HCT116 (cell line): ENCODE data around the gene CNST. TPM values are rescaled to one million over a fixed set of nuclear protein-coding genes. Genes with fewer than 3 reads are reported as not detected.
"Not testable (repeated sequence)": the region's sequence is repeated elsewhere in the genome, so short reads cannot be mapped to it uniquely, and the experiment has no call there.

Source experiments
- ATAC-seq: fragments of 200-7000 bp; cut with Tn5 transposase; 2 replicates; pipeline ENCODE4 v1.9.1; 2020; ENCODE audit warnings: mild to moderate bottlenecking, moderate library complexity
- BruUV-seq: library from RNA; stranded (reverse); fragments of 400-500 nt; replicated peaks from 2 replicates; lab custom pipeline; 2021; lab: Mats Ljungman, UMichigan
- CTCF ChIA-PET: fragments of 300-600 bp; sonication (Branson Sonifier 250); formaldehyde crosslinking; loops from one replicate; lab custom pipeline; 2021; ENCODE audit warnings: antibody characterized with exemption; lab: Charles Lee
- POLR2A ChIA-PET: fragments of 300-600, 350-600 bp; sonication (Branson Sonifier 250); formaldehyde crosslinking; loops from one replicate; lab custom pipeline; 2021; ENCODE audit warnings: antibody characterized with exemption; lab: Charles Lee
- RAD21 ChIA-PET, 2 experiments: fragments of 300-600 bp; sonication (Branson Sonifier 250); formaldehyde crosslinking; loops; one replicate each; lab custom pipeline; 2023; ENCODE audit warnings: low total read pairs in 2 of 2; ENCODE audit not compliant: uncharacterized antibody in 2 of 2, unreplicated experiment in 2 of 2, low non-redundant PET in 1 of 2; lab: Charles Lee
- DNase-seq: peaks from one replicate; pipeline ENCODE4 v3.0.0-alpha.2; 2010; ENCODE audit warnings: low read depth, low spot score
- H2AFZ ChIP-seq: fragments of 200-600 bp; shearing (Covaris generic), sonication (generic); 2 replicates; pipeline ENCODE4 v1.6.1; 2017; ENCODE audit warnings: low read depth, mixed run types, mixed read lengths, antibody characterized with exemption, low read length; ENCODE audit not compliant: poor library complexity, severe bottlenecking
- H3K27ac ChIP-seq: 2 replicates; pipeline ENCODE4 v1.5.1; 2012; ENCODE audit warnings: low read depth, low read length
- H3K27me3 ChIP-seq: fragments of 200-600 bp; sonication (generic); 2 replicates; pipeline ENCODE4 v1.6.1; 2016; ENCODE audit warnings: mixed run types, low read length, mixed read lengths; ENCODE audit not compliant: insufficient read depth
- H3K36me3 ChIP-seq, 2 experiments: fragments of 200-500 bp in 1 of 2; fragments of 200-600 bp in 1 of 2; sonication (Bioruptor generic) in 1 of 2; sonication (generic) in 1 of 2; 2 replicates each; pipeline versions ENCODE4 v1.5.1 to v1.6.1; 2014 to 2016; ENCODE audit warnings: low read length in 2 of 2, inconsistent platforms in 1 of 2, mixed read lengths in 1 of 2, mixed run types in 1 of 2; ENCODE audit not compliant: insufficient read depth in 2 of 2, control insufficient read depth in 1 of 2
- H3K4me1 ChIP-seq, 2 experiments: fragments of 200-600 bp in 1 of 2; sonication (generic) in 1 of 2; 2 replicates each; pipeline versions ENCODE4 v1.5.1 to v1.6.1; 2012 to 2017; ENCODE audit warnings: low read length in 2 of 2, inconsistent platforms in 1 of 2, mild to moderate bottlenecking in 1 of 2, mixed read lengths in 1 of 2, mixed run types in 1 of 2, moderate library complexity in 1 of 2; ENCODE audit not compliant: insufficient read depth in 2 of 2, control insufficient read depth in 1 of 2
- H3K4me2 ChIP-seq: fragments of 200-600 bp; sonication (generic); 2 replicates; pipeline ENCODE4 v1.6.1; 2017; ENCODE audit warnings: mixed run types, low read length, mixed read lengths
- H3K4me3 ChIP-seq, 2 experiments: fragments of 200-600 bp in 1 of 2; sonication (generic) in 1 of 2; replicated peaks in 1 of 2; 2 replicates each; pipeline ENCODE4 v1.5.1; 2011 to 2016; ENCODE audit warnings: low read length in 2 of 2, control low read depth in 1 of 2, low read depth in 1 of 2, mild to moderate bottlenecking in 1 of 2, mixed read lengths in 1 of 2, mixed run types in 1 of 2
- H3K79me2 ChIP-seq: fragments of 200-600 bp; sonication (generic); 2 replicates; pipeline ENCODE4 v1.6.1; 2017; ENCODE audit warnings: mild to moderate bottlenecking, mixed run types, low read length, moderate library complexity, mixed read lengths; ENCODE audit not compliant: insufficient read depth
- H3K9ac ChIP-seq: fragments of 200-600 bp; sonication (generic); 2 replicates; pipeline ENCODE4 v1.6.1; 2016; ENCODE audit warnings: low read length, mixed read lengths
- H3K9me2 ChIP-seq: fragments of 200-600 bp; sonication (generic), shearing (Covaris generic); 2 replicates; pipeline ENCODE4 v1.6.1; 2017; ENCODE audit warnings: mixed run types, mild to moderate bottlenecking, moderate library complexity; ENCODE audit not compliant: insufficient read depth
- H3K9me3 ChIP-seq, 2 experiments: fragments of 200-500 bp in 1 of 2; fragments of 200-600 bp in 1 of 2; sonication (Bioruptor generic) in 1 of 2; sonication (generic) in 1 of 2; 2 replicates each; pipeline ENCODE4 v1.6.1; 2014 to 2017; ENCODE audit warnings: low read length in 2 of 2, mixed read lengths in 2 of 2, inconsistent platforms in 1 of 2, low read depth in 1 of 2, mild to moderate bottlenecking in 1 of 2, mixed run types in 1 of 2, moderate library complexity in 1 of 2; ENCODE audit not compliant: control insufficient read depth in 1 of 2, insufficient read depth in 1 of 2
- H4K20me1 ChIP-seq: fragments of 200-600 bp; sonication (generic), shearing (Covaris generic); 2 replicates; pipeline ENCODE4 v1.6.1; 2017; ENCODE audit warnings: mixed run types, mild to moderate bottlenecking, moderate library complexity; ENCODE audit not compliant: insufficient read depth
- CBX3 ChIP-seq: IDR thresholded peaks from 2 replicates; pipeline ENCODE4 v1.6.1; 2012; ENCODE audit warnings: low read depth
- EGR1 ChIP-seq: IDR thresholded peaks from 2 replicates; pipeline ENCODE4 v1.6.1; 2012; ENCODE audit warnings: low read depth
- ELF1 ChIP-seq: IDR thresholded peaks from 2 replicates; pipeline ENCODE4 v1.6.1; 2012; ENCODE audit warnings: low read depth, borderline replicate concordance
- EZH2 ChIP-seq: fragments of 200-600 bp; sonication (generic); IDR thresholded peaks from 2 replicates; pipeline ENCODE4 v1.6.1; 2017; ENCODE audit warnings: antibody characterized with exemption, mixed run types
- FOSL1 ChIP-seq: IDR thresholded peaks from 2 replicates; pipeline ENCODE4 v1.6.1; 2012; ENCODE audit warnings: low read depth
- POLR2A ChIP-seq: IDR thresholded peaks from 2 replicates; pipeline ENCODE4 v1.7.0; 2011; ENCODE audit warnings: borderline replicate concordance; ENCODE audit not compliant: insufficient read depth, insufficient read length; ENCODE audit errors: extremely low read depth
- RAD21 ChIP-seq: IDR thresholded peaks from 2 replicates; pipeline ENCODE4 v1.6.1; 2012; ENCODE audit warnings: low read depth, mild to moderate bottlenecking
- SP1 ChIP-seq: IDR thresholded peaks from 2 replicates; pipeline ENCODE4 v1.6.1; 2012; ENCODE audit warnings: low read depth
- TCF7L2 ChIP-seq: IDR thresholded peaks from 2 replicates; pipeline ENCODE4 v1.7.0; 2011; ENCODE audit warnings: borderline replicate concordance, inconsistent platforms; ENCODE audit not compliant: insufficient read depth, insufficient read length; ENCODE audit errors: extremely low read depth
- ZBTB33 ChIP-seq: IDR thresholded peaks from 2 replicates; pipeline ENCODE4 v1.6.1; 2011; ENCODE audit warnings: mild to moderate bottlenecking, low read length, moderate library complexity; ENCODE audit not compliant: insufficient replicate concordance; ENCODE audit errors: extremely low read depth
- ZNF274 ChIP-seq: fragments of 200-500 bp; sonication (Bioruptor generic); IDR thresholded peaks from 2 replicates; pipeline ENCODE4 v1.6.1; 2014; ENCODE audit warnings: mild to moderate bottlenecking, low read depth, low read length, inconsistent platforms
- intact Hi-C: fragments of 100-400 bp; cut with micrococcal nuclease; formaldehyde crosslinking; loops from 2 replicates; pipeline ENCODE4 v1.10.0; 2022
- total RNA-seq: library from RNA; stranded (reverse); gene quantifications from one replicate; pipeline ENCODE4 v1.2.1, GENCODE V29; 2021; ENCODE audit not compliant: unreplicated experiment

CNST gene
- total RNA-seq, 1 experiment from 2014 or later = 13.5 TPM

GRCh38 chr1:246602194-246602593 lies 35.9 kb downstream of the CNST start:
- Histone ChIP-seq H3K4me3 (no peak overlapping the region), H3K27me3 (no peaks in the 10 kb centered on the region), H3K9me3 (0 out of 4 replicates have a peak, but pooled peaks cover 0 to 3% of the 10 kb centered on the region in 2 experiments), H3K9ac (no peak overlapping the region), H3K9me2 (no peaks in the 10 kb centered on the region), H3K27ac (no peak overlapping the region), H2AFZ (no peak overlapping the region), H3K79me2 (peaks cover 10% of the 10 kb centered on the region; the same call in 1 of the 2 replicates), H4K20me1 (no peaks in the 10 kb centered on the region), H3K4me2 (no peak overlapping the region), H3K36me3 (no peaks in the 10 kb centered on the region), H3K4me1 (no peaks in the 10 kb centered on the region)
- ChIA-PET RAD21 (no interaction called here), POLR2A (no interaction called here), CTCF (no interaction called here)
- ATAC-seq = no peak
- no peak for TF ChIP-seq SP1
- no peak for TF ChIP-seq EZH2
- TF ChIP-seq RAD21 = no peak
- no peak for TF ChIP-seq ELF1
- no peak for TF ChIP-seq POLR2A
- no peak for TF ChIP-seq FOSL1
- TF ChIP-seq ZNF274 = no peak
- TF ChIP-seq TCF7L2 = no peak
- TF ChIP-seq EGR1 = no peak
- no peak for TF ChIP-seq CBX3
- no peak for TF ChIP-seq ZBTB33
- intact Hi-C loops = no loop called here
- DNase-seq = no peak
- no TSS peak for BruUV-seq

- peaks cover 16 to 17% of the 10 kb centered on the region in 2 experiments for H3K4me1 ChIP-seq
- H3K36me3 ChIP-seq, DNase-seq, H2AFZ ChIP-seq, ATAC-seq, H3K9ac ChIP-seq, H3K9me3 ChIP-seq, H3K27ac ChIP-seq, BruUV-seq, H3K4me3 ChIP-seq, H3K4me2 ChIP-seq, H4K20me1 ChIP-seq, H3K9me2 ChIP-seq, POLR2A ChIA-PET, H3K79me2 ChIP-seq, intact Hi-C loops, CTCF ChIA-PET, H3K27me3 ChIP-seq, RAD21 ChIA-PET: not testable (repeated sequence)
These were observed 39.0 kb downstream of the CNST start for GRCh38 chr1:246605231-246605630.
